ENCODE results near the gene LMAN2L.

Gene LMAN2L

DNA sequence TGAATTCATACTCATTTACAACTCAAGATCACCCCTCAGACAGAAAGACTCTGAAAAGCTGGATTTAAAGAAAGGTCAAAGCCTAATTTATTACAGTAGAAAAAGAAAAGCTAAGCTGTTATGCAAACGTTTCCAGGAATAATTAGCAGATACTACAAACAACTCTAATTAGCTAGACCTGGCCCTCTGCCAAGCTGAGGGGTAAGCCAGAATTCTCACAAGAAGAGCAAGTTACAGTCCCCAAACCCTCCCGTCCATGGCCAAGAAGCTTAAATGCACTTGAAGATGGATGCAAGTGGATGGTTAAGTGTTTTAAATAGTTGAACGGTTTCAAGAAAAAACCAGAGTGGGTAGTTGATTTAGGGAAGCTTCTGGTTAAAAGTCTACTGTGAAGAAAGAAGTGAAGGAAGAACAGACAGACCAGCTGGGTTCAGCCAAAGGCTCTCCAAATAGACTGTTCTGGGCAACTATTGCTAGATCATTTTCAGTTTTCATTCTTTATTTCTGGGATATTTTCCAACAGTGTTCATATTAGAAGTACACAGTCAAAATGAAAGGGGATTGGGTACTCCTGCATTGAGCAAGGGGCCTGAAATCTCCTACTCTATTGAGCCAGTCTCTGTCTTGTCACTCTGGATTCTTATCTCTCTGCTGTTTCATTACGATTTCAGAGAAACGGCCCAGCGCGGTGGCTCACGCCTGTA, 4.8 kb downstream of the LMAN2L start:
- no peak overlapping the region for H3K4me3 ChIP-seq (ENCODE audit: low read depth, low read length)
- TF ChIP-seq, protein P1, sequence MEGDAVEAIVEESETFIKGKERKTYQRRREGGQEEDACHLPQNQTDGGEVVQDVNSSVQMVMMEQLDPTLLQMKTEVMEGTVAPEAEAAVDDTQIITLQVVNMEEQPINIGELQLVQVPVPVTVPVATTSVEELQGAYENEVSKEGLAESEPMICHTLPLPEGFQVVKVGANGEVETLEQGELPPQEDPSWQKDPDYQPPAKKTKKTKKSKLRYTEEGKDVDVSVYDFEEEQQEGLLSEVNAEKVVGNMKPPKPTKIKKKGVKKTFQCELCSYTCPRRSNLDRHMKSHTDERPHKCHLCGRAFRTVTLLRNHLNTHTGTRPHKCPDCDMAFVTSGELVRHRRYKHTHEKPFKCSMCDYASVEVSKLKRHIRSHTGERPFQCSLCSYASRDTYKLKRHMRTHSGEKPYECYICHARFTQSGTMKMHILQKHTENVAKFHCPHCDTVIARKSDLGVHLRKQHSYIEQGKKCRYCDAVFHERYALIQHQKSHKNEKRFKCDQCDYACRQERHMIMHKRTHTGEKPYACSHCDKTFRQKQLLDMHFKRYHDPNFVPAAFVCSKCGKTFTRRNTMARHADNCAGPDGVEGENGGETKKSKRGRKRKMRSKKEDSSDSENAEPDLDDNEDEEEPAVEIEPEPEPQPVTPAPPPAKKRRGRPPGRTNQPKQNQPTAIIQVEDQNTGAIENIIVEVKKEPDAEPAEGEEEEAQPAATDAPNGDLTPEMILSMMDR (IDR thresholded peaks at IDR 0.05; ENCODE audit: control insufficient read depth, extremely low read depth, insufficient read depth), result no peak
- no peak for DNase-seq (ENCODE audit: low read depth)

DNA sequence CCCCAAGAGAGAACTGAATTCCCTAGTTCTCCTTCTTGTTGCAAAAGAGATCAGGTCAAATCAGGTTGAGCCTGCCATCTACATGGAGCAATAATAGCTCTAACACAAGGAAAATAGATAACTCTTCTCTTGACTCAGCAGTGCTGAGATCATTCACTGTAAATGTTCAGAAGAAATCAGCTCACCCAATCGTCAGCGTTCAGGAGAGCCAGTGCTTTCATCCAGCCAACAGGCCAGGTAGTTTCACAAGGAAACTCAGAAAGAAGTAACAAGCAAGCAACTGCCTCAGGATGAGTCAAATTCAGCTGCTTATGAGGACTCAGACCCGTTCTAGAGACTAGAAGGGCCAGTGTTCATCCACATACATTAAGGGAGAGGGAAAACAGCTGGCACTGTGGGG, 5.9 kb downstream of the LMAN2L start:
- TF ChIP-seq, protein P1 (IDR thresholded peaks at IDR 0.05; ENCODE audit: control insufficient read depth, extremely low read depth, insufficient read depth), result no peak
- DNase-seq (ENCODE audit: low read depth), result no peak
- no peak overlapping the region for H3K4me3 ChIP-seq (ENCODE audit: low read depth, low read length)

DNA sequence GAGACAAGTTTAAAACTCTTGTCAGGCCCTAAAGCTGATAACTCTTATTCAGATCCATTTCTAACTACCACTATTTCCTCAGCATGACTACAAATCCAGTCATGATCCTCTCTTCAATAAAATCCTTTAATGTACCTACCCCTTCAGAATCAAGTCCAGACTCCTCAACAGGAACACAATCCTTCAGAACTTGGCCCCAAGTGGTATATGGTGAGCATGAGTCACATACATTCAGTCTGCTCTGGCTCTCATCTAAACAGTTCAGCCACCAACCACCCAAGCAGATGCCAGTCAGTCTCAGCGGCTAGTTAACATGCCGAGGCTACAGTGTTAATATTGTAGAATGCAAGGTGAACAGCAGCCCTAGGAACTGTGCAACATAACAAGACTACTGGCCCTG, 9.7 kb downstream of the LMAN2L start:
- no peak for DNase-seq (ENCODE audit: low read depth)
- TF ChIP-seq, protein P1 (IDR thresholded peaks at IDR 0.05; ENCODE audit: control insufficient read depth, extremely low read depth, insufficient read depth), result no peak
- no peak overlapping the region for H3K4me3 ChIP-seq (ENCODE audit: low read depth, low read length)

DNA sequence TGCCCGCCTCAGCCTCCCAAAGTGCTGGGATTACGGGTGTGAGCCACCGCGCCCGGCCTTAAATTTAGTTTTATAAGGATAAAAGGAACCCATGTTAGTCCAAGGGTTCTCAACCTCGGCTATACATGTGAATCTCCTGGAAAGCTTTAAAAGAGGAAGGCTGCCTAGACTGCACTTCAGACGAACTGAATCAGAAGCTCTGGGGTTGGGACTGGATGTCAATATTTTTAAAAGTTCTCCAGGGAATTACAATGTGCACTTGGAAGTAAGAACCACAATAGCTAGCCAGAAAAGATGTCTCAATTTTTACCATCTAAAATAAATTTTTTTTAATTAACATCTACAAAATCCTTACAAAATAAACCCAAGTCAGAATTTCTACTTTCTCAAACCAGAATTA, 10.1 kb downstream of the LMAN2L start:
- TF ChIP-seq, protein P1 (IDR thresholded peaks at IDR 0.05; ENCODE audit: control insufficient read depth, extremely low read depth, insufficient read depth), result no peak
- H3K4me3 ChIP-seq (ENCODE audit: low read depth, low read length), result no peak overlapping the region
- DNase-seq (ENCODE audit: low read depth), result no peak

DNA sequence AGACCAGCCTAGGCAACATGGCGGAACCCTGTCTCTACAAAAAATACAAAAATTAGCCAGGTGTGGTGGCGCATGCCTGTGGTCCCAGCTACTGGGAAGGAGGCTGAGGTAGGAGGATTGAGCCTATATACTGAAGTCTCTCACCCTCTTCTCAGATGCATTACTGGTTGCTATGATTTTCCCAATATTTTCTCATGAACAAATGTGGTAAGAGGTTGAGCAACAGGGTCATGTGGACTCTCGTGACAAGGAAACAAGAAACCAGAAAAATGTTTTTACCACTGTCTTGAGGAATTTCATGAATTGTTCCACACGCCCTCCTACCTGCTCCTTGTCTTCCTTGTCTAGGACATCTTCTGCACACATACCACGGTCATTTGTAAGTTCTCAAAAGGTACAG, 12.4 kb downstream of the LMAN2L start:
- DNase-seq (ENCODE audit: low read depth), result no peak
- TF ChIP-seq, protein P1 (IDR thresholded peaks at IDR 0.05; ENCODE audit: control insufficient read depth, extremely low read depth, insufficient read depth), result no peak
- no peak overlapping the region for H3K4me3 ChIP-seq (ENCODE audit: low read depth, low read length)

DNA sequence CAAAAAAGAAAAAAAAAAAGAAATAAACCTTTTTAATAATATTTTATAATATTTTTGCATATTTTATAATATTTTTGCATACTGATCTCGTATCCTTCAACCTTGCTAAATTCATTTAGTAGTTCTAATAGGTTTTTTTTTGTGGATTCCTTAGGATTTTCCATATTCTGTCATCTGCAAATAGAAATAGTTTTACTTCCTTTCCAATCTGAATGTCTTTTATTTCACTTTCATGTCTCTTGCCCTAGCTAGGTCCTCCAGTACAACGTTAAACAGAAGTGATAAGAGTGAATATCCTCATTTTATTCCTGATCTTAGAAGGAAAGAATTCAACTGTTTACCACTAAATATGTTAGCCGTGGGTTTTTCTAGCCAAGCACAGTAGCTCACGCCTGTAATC, 13.7 kb downstream of the LMAN2L start:
- no peak for DNase-seq (ENCODE audit: low read depth)
- TF ChIP-seq, protein P1 (IDR thresholded peaks at IDR 0.05; ENCODE audit: control insufficient read depth, extremely low read depth, insufficient read depth), result no peak
- no peak overlapping the region for H3K4me3 ChIP-seq (ENCODE audit: low read depth, low read length)

DNA sequence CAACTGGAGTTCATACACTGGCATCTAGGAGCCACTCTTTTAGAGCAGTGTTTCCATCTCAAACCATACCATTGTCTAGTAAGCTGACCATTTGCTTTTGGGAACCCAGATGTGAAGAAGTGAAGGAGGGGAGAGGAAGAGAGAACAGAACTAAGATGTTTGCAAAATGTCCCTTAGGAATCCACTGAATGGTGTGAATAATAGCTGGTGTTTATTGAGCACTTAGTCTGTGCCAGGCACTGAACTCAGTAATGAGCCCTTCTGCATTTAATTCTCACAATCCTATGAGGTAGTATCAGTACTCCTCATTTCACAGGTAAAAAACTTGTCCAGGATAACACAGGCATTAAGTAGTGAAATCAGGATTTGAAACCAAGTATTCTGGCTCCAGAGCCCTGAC, 23.5 kb downstream of the LMAN2L start:
- TF ChIP-seq, protein P1 (IDR thresholded peaks at IDR 0.05; ENCODE audit: control insufficient read depth, extremely low read depth, insufficient read depth), result no peak
- DNase-seq (ENCODE audit: low read depth), result no peak
- no peak overlapping the region for H3K4me3 ChIP-seq (ENCODE audit: low read depth, low read length)
